ENCODE measurements around the gene C1orf226. TPM values are rescaled to one million over a fixed set of nuclear protein-coding genes. Genes with fewer than 3 reads are reported as not detected.

Gene C1orf226
- total and polyA plus RNA-seq, 10 of the 15 experiments (the other 5 are each of a cell fraction or from before 2014, with no cell fraction given), result not detected

DNA sequence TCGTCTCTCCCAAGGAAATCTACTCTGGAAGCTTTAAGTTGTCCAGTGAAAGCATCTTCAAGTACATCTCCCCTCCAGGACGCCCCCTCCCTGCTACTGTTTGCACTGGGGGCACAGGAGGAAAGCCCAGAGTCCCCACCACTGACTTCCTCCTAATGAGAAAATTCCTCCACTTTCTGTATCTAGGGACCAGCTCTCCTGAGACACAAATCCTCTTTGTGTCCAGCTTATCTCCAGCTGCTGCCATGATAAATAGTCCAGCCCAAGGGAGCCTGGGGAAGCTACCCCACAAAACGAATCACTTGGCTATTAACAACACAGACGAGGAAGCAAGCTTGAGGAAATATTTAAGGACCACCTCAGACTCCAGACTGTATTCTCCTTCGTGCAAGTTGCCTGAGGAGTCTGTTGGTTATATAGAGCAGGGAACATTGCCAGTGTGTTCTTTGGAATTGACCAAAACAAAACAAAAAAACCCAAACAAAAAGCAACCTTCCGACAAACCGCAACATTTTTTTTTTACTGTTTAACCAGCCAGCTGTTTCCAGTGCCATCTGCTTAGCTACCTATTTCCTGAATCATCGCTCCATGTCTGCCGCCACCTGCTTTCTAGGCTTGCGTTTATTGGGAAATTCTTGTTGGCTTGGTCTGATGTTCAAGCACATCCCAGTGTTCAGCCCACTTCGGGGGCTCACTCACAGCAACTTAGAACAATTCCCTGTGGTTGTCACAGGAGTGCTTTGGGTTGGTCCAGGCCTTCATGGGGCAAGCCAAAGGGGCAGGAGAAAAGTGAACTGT, 7.7 kb downstream of the C1orf226 start:
- no peaks in the 10 kb centered on the region for H4K20me1 ChIP-seq (ENCODE audit: control insufficient read depth, insufficient read depth)
- ChIA-PET CTCF (interaction anchor here (0.6 to 6.9 kb wide), 10 partner anchors 9 to 868 kb away, joined by 3 to 126 read pairs (median 5); partner anchors contain the start of gene C1orf226), RAD21 (ENCODE audit: unreplicated experiment) (interaction anchor here (0.8 to 6.4 kb wide), 5 partner anchors 29 to 597 kb away, joined by 3 to 83 read pairs (median 6); no protein-coding TSS in a partner anchor), SMC1A (ENCODE audit: uncharacterized antibody, unreplicated experiment) (interaction anchor here (0.5 to 6.4 kb wide), 9 partner anchors 9 to 333 kb away, joined by 3 to 84 read pairs (median 4); no protein-coding TSS in a partner anchor), POLR2A (no interaction called here)
- TF ChIP-seq ATF7 (IDR thresholded peaks at IDR 0.05; ENCODE audit: low read depth) (no peak), TCF12 (IDR thresholded peaks at IDR 0.05; ENCODE audit: low read depth, low read length) (0 out of 2 replicates have a peak, but pooled peaks have one; percentile 19), TCF3 (IDR thresholded peaks at IDR 0.05; ENCODE audit: borderline replicate concordance, insufficient read depth, low read depth, low read length) (0 out of 2 replicates have a peak, but pooled peaks have one; percentile 28), BCL11A (IDR thresholded peaks at IDR 0.05; ENCODE audit: low read depth, low read length) (no peak)
- TF ChIP-seq, protein P1, sequence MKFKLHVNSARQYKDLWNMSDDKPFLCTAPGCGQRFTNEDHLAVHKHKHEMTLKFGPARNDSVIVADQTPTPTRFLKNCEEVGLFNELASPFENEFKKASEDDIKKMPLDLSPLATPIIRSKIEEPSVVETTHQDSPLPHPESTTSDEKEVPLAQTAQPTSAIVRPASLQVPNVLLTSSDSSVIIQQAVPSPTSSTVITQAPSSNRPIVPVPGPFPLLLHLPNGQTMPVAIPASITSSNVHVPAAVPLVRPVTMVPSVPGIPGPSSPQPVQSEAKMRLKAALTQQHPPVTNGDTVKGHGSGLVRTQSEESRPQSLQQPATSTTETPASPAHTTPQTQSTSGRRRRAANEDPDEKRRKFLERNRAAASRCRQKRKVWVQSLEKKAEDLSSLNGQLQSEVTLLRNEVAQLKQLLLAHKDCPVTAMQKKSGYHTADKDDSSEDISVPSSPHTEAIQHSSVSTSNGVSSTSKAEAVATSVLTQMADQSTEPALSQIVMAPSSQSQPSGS (IDR thresholded peaks at IDR 0.05; ENCODE audit: low read length), result no peak
- TF ChIP-seq, protein P2, sequence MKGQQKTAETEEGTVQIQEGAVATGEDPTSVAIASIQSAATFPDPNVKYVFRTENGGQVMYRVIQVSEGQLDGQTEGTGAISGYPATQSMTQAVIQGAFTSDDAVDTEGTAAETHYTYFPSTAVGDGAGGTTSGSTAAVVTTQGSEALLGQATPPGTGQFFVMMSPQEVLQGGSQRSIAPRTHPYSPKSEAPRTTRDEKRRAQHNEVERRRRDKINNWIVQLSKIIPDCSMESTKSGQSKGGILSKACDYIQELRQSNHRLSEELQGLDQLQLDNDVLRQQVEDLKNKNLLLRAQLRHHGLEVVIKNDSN (IDR thresholded peaks at IDR 0.05; ENCODE audit: borderline replicate concordance, extremely low read length, insufficient read depth, low read depth, low read length), result no peak
- peak; percentile 53 for ATAC-seq
- no peaks in the 10 kb centered on the region for H3K9me3 ChIP-seq (replicated peaks; ENCODE audit: control insufficient read depth, insufficient read depth, low read length)
- H3K79me2 ChIP-seq (ENCODE audit: control insufficient read depth, insufficient read depth, low read length), result no peaks in the 10 kb centered on the region
- FAIRE-seq, result no peak
- 0 out of 2 replicates have a peak, but pooled peaks cover 4% of the 10 kb centered on the region for H3K4me1 ChIP-seq (ENCODE audit: control insufficient read depth, insufficient read depth, low read length)
- H3K4me3 ChIP-seq, result no peak overlapping the region
- H2AFZ ChIP-seq (ENCODE audit: control insufficient read depth, low read depth, low read length), result no peak overlapping the region
- in situ Hi-C loops (cut with MboI), result no loop called here
- no TSS peak for BruUV-seq (replicated peaks)
- no peak overlapping the region for H3K4me2 ChIP-seq (ENCODE audit: control insufficient read depth, insufficient read depth)
- no peaks in the 10 kb centered on the region for H3K36me3 ChIP-seq (ENCODE audit: control insufficient read depth in 2 of 2, insufficient read depth in 2 of 2, low read length in 1 of 2)
- H3K27ac ChIP-seq (ENCODE audit: control insufficient read depth, insufficient read depth), result no peak overlapping the region
- no peaks in the 10 kb centered on the region for H3K27me3 ChIP-seq (replicated peaks in 1 of 2; ENCODE audit: control insufficient read depth in 2 of 2, insufficient read depth in 2 of 2, low read length in 1 of 2)
- DNase-seq (ENCODE audit: low read depth, low spot score), result no peak
- 14% methylated on average over 11 of the region's 11 CpGs for WGBS (ENCODE audit: insufficient coverage, insufficient replicate concordance, low lambda C conversion rate, missing lambda C conversion rate)
- H3K9ac ChIP-seq (ENCODE audit: control insufficient read depth, insufficient read depth, low read length), result no peak overlapping the region
- intact Hi-C loops (cut with micrococcal nuclease; ENCODE audit: unreplicated experiment), result no loop called here
